ENCODE data around the gene CPLX1.
"Not testable (repeated sequence)": the region's sequence is repeated elsewhere in the genome, so short reads cannot be mapped to it uniquely, and the experiment has no call there.

The CPLX1 gene

DNA sequence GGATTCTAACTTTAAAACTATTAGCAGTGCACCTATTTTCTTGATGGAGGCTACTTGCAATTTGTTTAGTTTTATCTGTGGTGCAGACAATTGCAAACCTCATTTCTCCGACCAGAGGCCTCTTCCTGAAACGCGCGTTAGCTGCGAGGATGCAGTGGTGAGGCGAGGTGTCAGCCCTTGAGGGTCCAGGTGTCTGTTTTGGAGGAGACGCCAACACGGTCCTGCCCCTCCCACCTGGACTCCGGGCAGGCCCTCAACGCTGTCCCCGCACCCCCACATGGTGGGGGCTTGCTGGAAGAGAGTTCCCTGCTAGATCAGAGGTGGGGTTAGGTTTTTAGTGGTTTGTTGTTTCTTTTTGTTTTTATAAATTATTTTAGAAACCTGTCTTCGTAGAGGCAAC, 85.9 kb downstream of the CPLX1 start:
- in situ Hi-C loops (cut with HindIII; ENCODE audit: low sequenced_read_pairs), result no loop called here
- TF ChIP-seq, protein P1, sequence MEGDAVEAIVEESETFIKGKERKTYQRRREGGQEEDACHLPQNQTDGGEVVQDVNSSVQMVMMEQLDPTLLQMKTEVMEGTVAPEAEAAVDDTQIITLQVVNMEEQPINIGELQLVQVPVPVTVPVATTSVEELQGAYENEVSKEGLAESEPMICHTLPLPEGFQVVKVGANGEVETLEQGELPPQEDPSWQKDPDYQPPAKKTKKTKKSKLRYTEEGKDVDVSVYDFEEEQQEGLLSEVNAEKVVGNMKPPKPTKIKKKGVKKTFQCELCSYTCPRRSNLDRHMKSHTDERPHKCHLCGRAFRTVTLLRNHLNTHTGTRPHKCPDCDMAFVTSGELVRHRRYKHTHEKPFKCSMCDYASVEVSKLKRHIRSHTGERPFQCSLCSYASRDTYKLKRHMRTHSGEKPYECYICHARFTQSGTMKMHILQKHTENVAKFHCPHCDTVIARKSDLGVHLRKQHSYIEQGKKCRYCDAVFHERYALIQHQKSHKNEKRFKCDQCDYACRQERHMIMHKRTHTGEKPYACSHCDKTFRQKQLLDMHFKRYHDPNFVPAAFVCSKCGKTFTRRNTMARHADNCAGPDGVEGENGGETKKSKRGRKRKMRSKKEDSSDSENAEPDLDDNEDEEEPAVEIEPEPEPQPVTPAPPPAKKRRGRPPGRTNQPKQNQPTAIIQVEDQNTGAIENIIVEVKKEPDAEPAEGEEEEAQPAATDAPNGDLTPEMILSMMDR (IDR thresholded peaks at IDR 0.05; ENCODE audit: low read depth, low read length, missing control alignments), result no peak
- no peak overlapping the region for H3K4me3 ChIP-seq (ENCODE audit: low read depth, low read length)
- no peak for DNase-seq (ENCODE audit: low read depth)

DNA sequence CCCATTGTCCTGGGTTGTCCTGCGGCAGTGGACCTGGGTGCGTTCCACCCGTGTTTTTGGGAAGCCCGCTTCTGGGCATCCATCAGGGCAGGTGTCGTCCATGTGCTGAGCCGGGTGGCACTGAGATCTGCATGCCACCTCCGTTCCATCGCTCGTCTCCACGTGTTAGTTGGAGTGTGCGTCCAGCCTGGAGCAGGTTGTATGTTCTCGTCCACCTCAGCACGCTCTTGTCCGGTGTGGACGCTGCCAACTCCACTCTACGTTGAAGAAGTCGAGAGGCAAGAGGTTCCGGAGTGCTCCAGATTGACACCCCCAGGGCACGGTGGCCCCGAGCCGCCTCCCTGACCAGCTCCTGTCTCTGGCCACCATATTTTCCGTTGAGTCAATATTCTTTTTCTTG, 86.4 kb downstream of the CPLX1 start:
- DNase-seq (ENCODE audit: low read depth), result no peak
- TF ChIP-seq, protein P1 (IDR thresholded peaks at IDR 0.05; ENCODE audit: low read depth, low read length, missing control alignments), result no peak
- H3K4me3 ChIP-seq (ENCODE audit: low read depth, low read length), result no peak overlapping the region
- in situ Hi-C loops (cut with HindIII; ENCODE audit: low sequenced_read_pairs), result no loop called here

DNA sequence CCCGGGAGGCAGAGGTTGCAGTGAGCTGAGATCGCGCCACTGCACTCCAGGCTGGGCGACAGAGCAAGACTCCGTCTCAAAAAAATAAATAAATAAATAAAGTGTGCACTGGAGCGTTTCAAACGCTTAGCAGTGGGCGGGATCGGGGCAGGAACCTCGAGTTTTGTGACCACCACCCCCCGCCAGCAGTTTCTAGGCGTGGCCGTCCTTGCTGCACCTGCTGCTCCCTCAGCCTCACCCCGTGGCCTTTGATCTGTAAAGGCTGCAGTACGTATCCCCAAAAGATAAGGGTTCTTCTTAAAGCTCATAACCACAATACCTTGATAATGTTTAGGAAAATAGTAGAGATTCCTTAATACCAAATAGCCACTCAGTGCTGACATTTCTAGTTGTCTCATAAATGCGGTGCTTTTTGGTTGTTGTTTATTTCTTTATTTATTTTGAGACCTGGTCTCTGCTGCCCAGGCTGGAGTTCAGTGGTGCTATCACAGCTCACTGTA, 87.1 kb downstream of the CPLX1 start:
- no peak overlapping the region for H3K4me3 ChIP-seq (ENCODE audit: low read depth, low read length)
- in situ Hi-C loops (cut with HindIII; ENCODE audit: low sequenced_read_pairs), result no loop called here
- no peak for DNase-seq (ENCODE audit: low read depth)
- TF ChIP-seq, protein P1 (IDR thresholded peaks at IDR 0.05; ENCODE audit: low read depth, low read length, missing control alignments), result no peak

DNA sequence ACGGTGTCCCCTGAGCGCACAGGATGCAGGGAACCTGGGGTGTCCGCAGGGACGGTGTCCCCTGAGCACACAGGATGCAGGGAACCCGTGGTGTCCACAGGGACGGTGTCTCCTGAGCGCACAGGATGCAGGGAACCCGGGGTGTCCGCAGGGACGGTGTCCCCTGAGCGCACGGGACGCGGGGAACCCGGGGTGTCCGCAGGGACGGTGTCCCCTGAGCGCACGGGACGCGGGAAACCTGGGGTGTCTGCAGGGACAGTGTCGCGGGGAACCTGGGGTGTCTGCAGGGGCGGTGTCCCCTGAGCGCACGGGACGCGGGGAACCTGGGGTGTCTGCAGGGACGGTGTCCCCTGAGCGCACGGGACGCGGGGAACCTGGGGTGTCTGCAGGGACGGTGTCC, 89.4 kb downstream of the CPLX1 start:
- H3K4me3 ChIP-seq (ENCODE audit: low read depth, low read length); in situ Hi-C loops (cut with HindIII; ENCODE audit: low sequenced_read_pairs); DNase-seq (ENCODE audit: low read depth): not testable (repeated sequence)

DNA sequence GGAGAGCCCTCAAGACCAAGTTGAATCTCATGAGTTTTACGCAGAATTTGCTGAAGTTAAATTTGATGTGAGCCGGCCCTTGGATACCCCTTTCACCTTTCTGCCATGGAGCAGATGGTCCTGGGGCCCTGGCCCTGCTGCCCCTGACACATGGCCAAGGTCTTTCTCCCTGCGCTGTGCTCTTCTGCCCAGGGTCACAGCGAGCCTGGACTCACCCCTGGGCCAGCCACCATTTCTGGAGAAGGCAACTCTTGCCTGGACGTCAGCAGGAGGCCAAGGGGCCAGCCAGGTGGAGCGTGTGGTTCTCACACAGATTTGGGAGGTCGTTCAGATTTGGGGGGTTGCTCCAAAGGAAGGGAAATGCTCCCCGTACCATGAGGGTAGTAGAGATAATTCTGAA, 90.3 kb downstream of the CPLX1 start:
- in situ Hi-C loops (cut with HindIII; ENCODE audit: low sequenced_read_pairs), result no loop called here
- H3K4me3 ChIP-seq (ENCODE audit: low read depth, low read length), result no peak overlapping the region
- no peak for DNase-seq (ENCODE audit: low read depth)
- TF ChIP-seq, protein P1 (IDR thresholded peaks at IDR 0.05; ENCODE audit: low read depth, low read length, missing control alignments), result no peak
